Measurements from ENCODE around the gene SERPINE3. TPM values are rescaled to one million over a fixed set of nuclear protein-coding genes. Genes with fewer than 3 reads are reported as not detected.

Gene SERPINE3
- total and polyA plus RNA-seq, 2 donors (not counting 1 experiment from before 2014, with no cell fraction given): not detected

DNA sequence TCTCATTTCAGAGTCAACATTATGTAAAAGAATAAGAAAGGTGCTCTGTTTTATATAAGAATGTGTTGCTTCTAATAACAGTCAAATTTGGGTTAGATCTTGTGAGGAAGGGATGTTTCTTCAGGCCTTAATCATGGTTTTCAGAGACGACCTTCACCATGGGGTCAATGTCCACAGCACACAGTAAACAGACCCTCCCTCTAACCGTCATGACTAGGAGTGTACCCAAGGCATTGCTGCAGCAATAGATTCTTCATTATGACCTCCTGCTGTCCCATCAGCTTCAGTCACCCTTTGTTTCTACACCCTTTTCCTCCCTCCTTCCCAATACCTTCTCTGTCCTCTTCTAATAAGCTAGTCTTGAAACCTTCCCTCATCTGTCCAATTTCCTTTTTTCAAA lies 15.7 kb downstream of the SERPINE3 start:
- peaks cover 2% of the 10 kb centered on the region for H3K36me3 ChIP-seq (ENCODE audit: control insufficient read depth, insufficient read depth, low read length)

DNA sequence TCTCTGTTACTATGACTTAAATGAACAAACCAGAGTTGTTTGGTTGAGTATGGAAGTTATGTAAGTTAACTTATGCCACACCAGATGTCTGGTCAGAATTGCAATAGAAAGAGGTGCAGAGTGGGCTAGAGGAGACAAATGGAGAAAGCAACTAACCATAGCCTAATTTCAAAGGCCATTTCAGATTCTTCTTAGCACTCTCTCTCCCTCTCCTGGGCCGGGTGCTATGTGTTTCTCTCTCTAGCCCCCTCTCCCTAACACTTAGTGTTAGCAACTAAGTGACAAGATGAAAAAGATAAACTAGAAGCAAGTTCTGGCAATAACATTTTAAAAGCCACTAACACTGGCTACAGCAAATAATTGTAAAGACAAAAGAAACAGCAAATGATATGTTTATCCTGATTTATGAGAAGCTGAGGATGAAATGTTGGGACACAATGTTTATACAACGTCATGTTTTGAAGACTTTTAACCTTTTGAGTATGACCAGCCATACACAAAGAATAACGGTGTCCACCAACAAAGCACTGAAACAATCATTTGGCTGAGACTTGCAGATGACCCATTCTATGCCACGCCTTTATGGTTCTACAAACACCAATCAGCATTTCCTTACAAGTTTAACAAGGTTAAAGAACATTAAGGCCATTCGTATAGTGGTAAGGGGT lies 18.6 kb downstream of the SERPINE3 start:
- Histone ChIP-seq H3K4me1 (ENCODE audit: control insufficient read depth, extremely low read depth, insufficient read depth, low read length) (no peaks in the 10 kb centered on the region), H3K4me2 (ENCODE audit: extremely low read depth, insufficient read depth, low read length) (no peak overlapping the region), H3K27ac (ENCODE audit: insufficient read depth, low read length) (no peak overlapping the region), H3K4me3 (replicated peaks in 1 of 4; ENCODE audit: control extremely low read depth in 1 of 4, insufficient read depth in 1 of 4, low read depth in 3 of 4, low read length in 4 of 4) (no peak overlapping the region), H3K27me3 (ENCODE audit: control insufficient read depth, insufficient read depth, low read length) (no peaks in the 10 kb centered on the region), H3K9me3 (ENCODE audit: control insufficient read depth, insufficient read depth, low read depth, low read length) (no peaks in the 10 kb centered on the region), H2AFZ (ENCODE audit: low read length) (no peak overlapping the region), H3K36me3 (ENCODE audit: control insufficient read depth, insufficient read depth, low read length) (no peaks in the 10 kb centered on the region), H3K9ac (ENCODE audit: insufficient read depth, low read length) (no peak overlapping the region), H3K79me2 (ENCODE audit: control insufficient read depth, insufficient read depth, low read length) (no peaks in the 10 kb centered on the region), H4K20me1 (ENCODE audit: control insufficient read depth, extremely low read depth, insufficient read depth, low read length) (no peaks in the 10 kb centered on the region)
- no peak for TF ChIP-seq EZH2 (IDR thresholded peaks at IDR 0.05; ENCODE audit: low read length, missing control alignments)
- TF ChIP-seq, protein P1, sequence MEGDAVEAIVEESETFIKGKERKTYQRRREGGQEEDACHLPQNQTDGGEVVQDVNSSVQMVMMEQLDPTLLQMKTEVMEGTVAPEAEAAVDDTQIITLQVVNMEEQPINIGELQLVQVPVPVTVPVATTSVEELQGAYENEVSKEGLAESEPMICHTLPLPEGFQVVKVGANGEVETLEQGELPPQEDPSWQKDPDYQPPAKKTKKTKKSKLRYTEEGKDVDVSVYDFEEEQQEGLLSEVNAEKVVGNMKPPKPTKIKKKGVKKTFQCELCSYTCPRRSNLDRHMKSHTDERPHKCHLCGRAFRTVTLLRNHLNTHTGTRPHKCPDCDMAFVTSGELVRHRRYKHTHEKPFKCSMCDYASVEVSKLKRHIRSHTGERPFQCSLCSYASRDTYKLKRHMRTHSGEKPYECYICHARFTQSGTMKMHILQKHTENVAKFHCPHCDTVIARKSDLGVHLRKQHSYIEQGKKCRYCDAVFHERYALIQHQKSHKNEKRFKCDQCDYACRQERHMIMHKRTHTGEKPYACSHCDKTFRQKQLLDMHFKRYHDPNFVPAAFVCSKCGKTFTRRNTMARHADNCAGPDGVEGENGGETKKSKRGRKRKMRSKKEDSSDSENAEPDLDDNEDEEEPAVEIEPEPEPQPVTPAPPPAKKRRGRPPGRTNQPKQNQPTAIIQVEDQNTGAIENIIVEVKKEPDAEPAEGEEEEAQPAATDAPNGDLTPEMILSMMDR (conservative IDR thresholded peaks at IDR 0.05 in 1 of 2, IDR thresholded peaks at IDR 0.05 in 1 of 2; ENCODE audit: low read depth in 1 of 2, low read length in 2 of 2): no peak
- DNase-seq (ENCODE audit: low read depth in 2 of 2): peak in 1 of 2 donors; percentile 60

More for the DNA sequence above, 15.7 kb downstream of the SERPINE3 start:
- Histone ChIP-seq H3K4me2 (ENCODE audit: extremely low read depth, insufficient read depth, low read length) (no peak overlapping the region), H3K79me2 (ENCODE audit: control insufficient read depth, insufficient read depth, low read length) (no peaks in the 10 kb centered on the region), H3K4me1 (ENCODE audit: control insufficient read depth, extremely low read depth, insufficient read depth, low read length) (no peaks in the 10 kb centered on the region), H2AFZ (ENCODE audit: low read length) (no peak overlapping the region), H3K27me3 (ENCODE audit: control insufficient read depth, insufficient read depth, low read length) (no peaks in the 10 kb centered on the region), H3K9me3 (ENCODE audit: control insufficient read depth, insufficient read depth, low read depth, low read length) (no peaks in the 10 kb centered on the region), H3K9ac (ENCODE audit: insufficient read depth, low read length) (no peak overlapping the region), H4K20me1 (ENCODE audit: control insufficient read depth, extremely low read depth, insufficient read depth, low read length) (no peaks in the 10 kb centered on the region), H3K4me3 (replicated peaks in 1 of 4; ENCODE audit: control extremely low read depth in 1 of 4, insufficient read depth in 1 of 4, low read depth in 3 of 4, low read length in 4 of 4) (no peak overlapping the region), H3K27ac (ENCODE audit: insufficient read depth, low read length) (no peak overlapping the region)
- TF ChIP-seq, protein P1 (conservative IDR thresholded peaks at IDR 0.05 in 1 of 2, IDR thresholded peaks at IDR 0.05 in 1 of 2; ENCODE audit: low read depth in 1 of 2, low read length in 2 of 2): no peak
- TF ChIP-seq EZH2 (IDR thresholded peaks at IDR 0.05; ENCODE audit: low read length, missing control alignments): no peak
- no peak for DNase-seq (ENCODE audit: low read depth in 2 of 2)

DNA sequence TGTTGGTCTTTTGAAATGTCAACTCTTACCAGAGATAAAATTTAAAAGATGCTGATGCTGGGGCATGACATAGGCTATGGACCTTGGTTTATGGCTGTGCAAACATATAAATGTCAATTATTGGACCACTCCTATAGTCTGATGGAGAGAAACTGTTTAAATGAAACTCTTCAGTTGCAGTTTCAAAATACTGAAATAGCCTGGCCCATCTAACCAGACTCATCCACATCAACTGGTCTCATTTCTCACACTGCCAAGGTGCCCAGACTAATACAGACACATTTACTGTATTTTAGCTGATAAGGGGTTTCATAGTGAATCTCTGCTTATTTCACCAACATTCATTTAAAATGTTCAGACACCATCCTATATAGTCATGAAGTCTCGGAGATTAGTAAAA lies 19.9 kb downstream of the SERPINE3 start:
- no peaks in the 10 kb centered on the region for H3K36me3 ChIP-seq (ENCODE audit: control insufficient read depth, insufficient read depth, low read length)
- H3K4me3 ChIP-seq (replicated peaks in 1 of 4; ENCODE audit: control extremely low read depth in 1 of 4, insufficient read depth in 1 of 4, low read depth in 3 of 4, low read length in 4 of 4): no peak overlapping the region
- H3K9ac ChIP-seq (ENCODE audit: insufficient read depth, low read length): no peak overlapping the region
- H4K20me1 ChIP-seq (ENCODE audit: control insufficient read depth, extremely low read depth, insufficient read depth, low read length): no peaks in the 10 kb centered on the region
- no peak for TF ChIP-seq EZH2 (IDR thresholded peaks at IDR 0.05; ENCODE audit: low read length, missing control alignments)
- TF ChIP-seq, protein P1 (conservative IDR thresholded peaks at IDR 0.05 in 1 of 2, IDR thresholded peaks at IDR 0.05 in 1 of 2; ENCODE audit: low read depth in 1 of 2, low read length in 2 of 2): no peak
- H3K4me1 ChIP-seq (ENCODE audit: control insufficient read depth, extremely low read depth, insufficient read depth, low read length): no peaks in the 10 kb centered on the region
- no peaks in the 10 kb centered on the region for H3K79me2 ChIP-seq (ENCODE audit: control insufficient read depth, insufficient read depth, low read length)
- H3K4me2 ChIP-seq (ENCODE audit: extremely low read depth, insufficient read depth, low read length): no peak overlapping the region
- DNase-seq (ENCODE audit: low read depth in 2 of 2): no peak
- no peaks in the 10 kb centered on the region for H3K27me3 ChIP-seq (ENCODE audit: control insufficient read depth, insufficient read depth, low read length)
- H3K27ac ChIP-seq (ENCODE audit: insufficient read depth, low read length): no peak overlapping the region
- H3K9me3 ChIP-seq (ENCODE audit: control insufficient read depth, insufficient read depth, low read depth, low read length): no peaks in the 10 kb centered on the region
- no peak overlapping the region for H2AFZ ChIP-seq (ENCODE audit: low read length)
